GM18909 (cell line): ENCODE measurements around the gene AGBL4.

Experiments
- ATAC-seq: cut with Tn5 transposase; IDR thresholded peaks from one replicate; pipeline ENCODE4 v1.9.1; 2021; ENCODE audit warnings: mild to moderate bottlenecking; ENCODE audit not compliant: unreplicated experiment, poor library complexity

AGBL4 gene

GRCh38 chr1:48591181-48591580, 1432.6 kb downstream of the AGBL4 start:
- no peak for ATAC-seq

DNA sequence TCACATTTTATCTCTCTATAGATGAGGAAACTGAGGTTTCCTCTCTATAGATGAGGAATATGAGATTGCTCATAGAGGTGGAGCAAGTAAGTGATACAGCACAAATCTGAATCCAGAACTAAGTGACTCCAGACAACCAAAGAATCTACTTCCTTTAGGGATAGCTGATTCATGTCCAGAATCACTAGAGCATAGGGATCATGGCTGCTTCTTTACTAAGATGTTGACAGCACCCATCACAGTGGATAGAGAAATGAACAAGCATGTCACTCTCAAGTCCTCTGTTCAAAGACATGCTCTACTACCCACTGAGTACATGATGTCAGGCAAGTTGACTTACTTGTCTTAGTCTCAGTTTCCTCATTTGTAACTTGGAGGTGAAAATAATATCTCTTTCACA, 1435.7 kb downstream of the AGBL4 start:
- no peak for ATAC-seq

DNA sequence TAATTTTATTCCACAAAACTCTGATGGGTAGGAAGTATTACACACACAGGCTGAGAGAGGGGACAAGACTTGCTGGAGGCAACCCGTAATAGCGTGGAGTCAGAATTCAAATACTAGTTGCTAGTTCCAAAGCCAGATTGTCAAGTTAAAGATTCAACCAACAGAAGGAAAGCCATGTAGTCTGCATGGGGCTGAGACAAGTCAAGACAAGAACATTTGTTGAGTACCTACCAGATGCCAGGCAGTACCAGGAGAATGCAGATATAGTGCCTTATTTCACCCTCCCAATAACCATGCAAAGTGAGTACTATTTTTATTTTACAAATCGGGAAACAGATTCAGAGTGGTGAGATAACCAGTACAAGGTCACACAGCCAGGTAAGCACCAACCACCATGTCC, 1441.3 kb downstream of the AGBL4 start:
- ATAC-seq: no peak

- ATAC-seq: no peak
Measured at GRCh38 chr1:48581270-48581669, 1442.5 kb downstream of the AGBL4 start.

- no peak for ATAC-seq
Measured at GRCh38 chr1:48576565-48576964, 1447.2 kb downstream of the AGBL4 start.

- ATAC-seq: peak; percentile 84
Measured at GRCh38 chr1:48572646-48573258, 1451.0 kb downstream of the AGBL4 start.

DNA sequence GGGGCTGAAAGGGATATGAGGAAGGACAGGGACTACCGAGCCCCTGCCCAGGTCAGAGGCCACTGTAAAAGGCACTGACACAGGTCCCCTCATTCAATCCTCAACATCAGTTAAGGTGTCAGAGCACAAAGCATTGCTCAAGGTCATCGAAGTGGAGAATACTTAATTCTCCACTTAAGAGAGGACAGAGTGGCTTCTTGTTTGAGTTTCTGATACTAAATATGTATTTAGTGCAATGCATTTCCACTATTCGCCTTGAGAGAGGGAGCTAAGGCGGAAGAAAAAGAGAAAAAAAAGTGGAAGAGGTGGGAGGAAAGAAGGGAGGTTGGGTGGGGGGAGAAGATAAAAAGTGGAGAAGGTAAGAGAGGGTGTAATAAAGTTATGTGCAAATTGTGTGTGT, 1451.6 kb downstream of the AGBL4 start:
- no peak for ATAC-seq

DNA sequence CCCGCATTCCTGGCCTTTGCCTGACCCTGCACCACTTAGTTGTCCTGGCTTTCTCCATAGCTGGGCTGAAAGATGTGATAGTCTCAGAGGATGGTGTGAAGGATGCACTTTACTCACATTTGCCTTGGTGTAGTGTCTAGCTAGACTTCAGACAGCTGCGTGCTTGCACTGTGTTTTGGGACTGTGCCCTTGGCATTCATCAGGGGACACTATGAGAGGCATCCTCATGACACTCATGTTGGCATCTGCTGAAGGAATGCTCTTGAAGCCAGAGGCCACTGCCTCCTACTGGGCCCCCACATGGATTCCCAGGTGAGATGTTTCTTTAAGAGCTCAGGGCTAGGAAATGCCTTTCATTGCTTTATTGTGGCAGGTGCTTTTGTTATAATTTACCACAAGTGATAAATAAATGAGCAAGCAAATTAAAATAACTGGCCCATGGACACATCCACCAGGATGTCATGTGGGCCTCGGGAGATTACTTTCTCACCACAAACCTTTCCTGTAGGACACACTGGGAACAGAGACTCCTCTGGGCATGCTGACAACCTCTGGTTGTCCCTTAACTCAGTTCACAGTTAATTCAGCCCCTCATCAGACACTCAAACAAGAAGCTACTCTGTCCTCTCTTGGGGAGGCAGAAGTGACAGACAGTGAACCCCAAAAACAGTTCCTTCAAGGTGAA, 1452.3 kb downstream of the AGBL4 start:
- ATAC-seq: no peak

DNA sequence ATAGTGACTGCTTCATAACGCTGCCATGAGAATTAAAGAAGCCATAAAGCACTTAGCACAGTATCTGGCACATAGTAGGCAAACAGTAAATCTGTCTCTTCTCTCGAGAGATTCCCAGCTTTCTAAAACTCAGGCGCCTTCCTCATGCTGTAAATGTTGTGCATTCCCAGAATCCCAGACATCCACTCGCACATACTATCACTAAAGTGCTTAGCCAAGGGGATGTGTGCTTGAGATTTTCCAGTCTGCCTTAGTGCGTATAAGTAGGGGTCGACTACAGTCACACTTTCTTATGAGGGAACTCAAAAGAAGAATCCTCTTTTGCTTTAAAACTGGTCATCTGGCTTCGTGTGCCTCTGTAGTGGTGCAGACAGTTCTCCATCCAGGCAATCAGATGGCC, 1453.2 kb downstream of the AGBL4 start:
- no peak for ATAC-seq

- no peak for ATAC-seq
Measured at GRCh38 chr1:48568501-48568900, 1455.3 kb downstream of the AGBL4 start.

DNA sequence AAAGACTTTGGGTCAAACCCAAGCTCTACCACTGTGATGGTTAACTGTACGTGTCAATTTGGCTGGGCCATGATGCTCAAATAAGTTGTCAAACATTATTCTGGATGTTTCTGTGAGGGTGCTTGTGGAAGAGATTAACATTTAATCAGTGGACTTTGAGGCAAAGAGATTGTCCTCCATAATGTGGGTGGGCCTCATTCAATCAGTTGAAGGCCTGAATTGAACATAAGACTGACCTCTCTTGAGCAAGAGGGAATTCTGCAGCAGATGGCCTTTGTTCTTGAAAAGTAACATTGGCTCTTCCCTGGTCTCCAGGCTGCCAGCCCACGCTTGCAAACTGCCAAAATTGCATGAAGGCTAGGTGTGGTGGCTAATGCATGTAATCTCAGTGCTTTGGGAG, 1457.3 kb downstream of the AGBL4 start:
- ATAC-seq: no peak

- ATAC-seq: no peak
Measured at GRCh38 chr1:48563021-48563420, 1460.7 kb downstream of the AGBL4 start.

DNA sequence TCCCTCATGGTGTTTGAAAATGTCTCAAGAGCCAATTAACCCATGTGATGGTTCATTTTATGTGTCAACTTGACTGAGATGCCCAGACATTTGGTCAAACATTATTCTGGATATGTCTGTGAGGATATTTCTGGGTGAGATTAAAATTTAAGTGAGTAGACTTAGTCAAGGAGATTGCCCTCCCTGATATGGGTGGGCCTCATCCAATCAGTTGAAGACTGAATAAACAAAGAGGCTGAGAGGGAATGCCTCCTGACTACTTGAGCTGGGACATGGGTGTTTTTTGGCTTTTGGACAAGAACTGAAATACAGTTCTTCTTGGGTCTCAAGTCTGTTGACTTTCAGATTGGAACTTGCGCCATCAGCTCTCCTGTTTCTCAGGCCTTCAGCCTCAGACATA, 1462.3 kb downstream of the AGBL4 start:
- ATAC-seq: no peak

DNA sequence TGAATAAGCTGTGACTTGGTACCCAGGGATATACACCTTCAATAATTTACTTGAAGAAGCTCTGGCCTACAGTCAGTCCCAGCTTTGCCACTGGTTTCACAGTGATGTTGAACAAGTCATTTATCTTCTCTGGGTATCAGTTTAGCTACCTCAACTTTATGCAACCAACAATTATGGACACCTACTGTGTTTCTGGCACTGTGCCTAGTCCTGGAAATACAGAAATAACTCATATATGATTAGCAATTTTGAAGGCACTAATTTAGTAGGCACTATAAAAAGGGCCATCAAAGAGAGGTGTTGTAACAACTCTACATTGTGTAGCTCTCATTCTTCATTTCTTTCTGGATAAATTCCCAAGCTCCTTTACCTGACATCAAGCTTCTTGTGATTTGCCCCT, 1463.2 kb downstream of the AGBL4 start:
- ATAC-seq: no peak

DNA sequence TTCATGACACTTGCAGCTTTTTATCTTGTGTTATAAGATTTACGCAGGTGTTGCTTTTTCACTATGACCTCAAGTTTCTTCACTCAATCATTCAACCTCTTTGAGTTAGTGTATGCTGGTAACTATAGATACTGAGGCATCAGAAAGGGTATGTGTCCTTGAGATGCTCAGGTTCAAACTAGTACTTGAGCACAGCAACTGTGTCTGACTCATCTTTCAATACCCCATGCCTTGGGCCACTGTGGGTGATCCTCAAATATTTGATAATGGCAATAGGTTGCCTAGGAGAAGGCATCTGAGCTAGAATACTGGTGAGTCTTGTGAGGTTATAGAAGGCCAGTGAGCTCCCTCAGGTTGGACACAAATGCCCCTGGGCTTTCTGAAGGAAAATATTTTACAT, 1463.6 kb downstream of the AGBL4 start:
- ATAC-seq: no peak

DNA sequence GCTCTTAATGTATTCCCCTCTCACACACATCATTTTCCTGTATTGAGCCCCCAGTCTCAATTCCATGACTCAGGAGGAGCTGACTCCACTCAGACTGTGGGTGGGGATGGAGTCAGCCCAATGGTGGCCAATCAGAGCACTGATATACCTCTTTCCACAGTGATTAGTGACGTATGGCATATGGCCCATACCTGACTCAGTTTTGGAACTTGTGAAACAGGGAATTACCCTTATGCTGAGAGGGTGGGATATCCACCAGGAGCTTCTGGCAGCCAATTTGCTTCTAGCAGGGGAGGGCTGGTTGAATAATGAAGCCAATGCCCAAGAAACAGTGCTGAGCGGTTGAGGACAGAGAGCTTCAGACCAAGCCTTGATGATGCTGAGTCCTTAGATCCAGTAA, 1465.4 kb downstream of the AGBL4 start:
- no peak for ATAC-seq

- ATAC-seq: no peak
Measured at GRCh38 chr1:48556186-48556850, 1467.4 kb downstream of the AGBL4 start.

- ATAC-seq: no peak
Measured at GRCh38 chr1:48555271-48555670, 1468.5 kb downstream of the AGBL4 start.

DNA sequence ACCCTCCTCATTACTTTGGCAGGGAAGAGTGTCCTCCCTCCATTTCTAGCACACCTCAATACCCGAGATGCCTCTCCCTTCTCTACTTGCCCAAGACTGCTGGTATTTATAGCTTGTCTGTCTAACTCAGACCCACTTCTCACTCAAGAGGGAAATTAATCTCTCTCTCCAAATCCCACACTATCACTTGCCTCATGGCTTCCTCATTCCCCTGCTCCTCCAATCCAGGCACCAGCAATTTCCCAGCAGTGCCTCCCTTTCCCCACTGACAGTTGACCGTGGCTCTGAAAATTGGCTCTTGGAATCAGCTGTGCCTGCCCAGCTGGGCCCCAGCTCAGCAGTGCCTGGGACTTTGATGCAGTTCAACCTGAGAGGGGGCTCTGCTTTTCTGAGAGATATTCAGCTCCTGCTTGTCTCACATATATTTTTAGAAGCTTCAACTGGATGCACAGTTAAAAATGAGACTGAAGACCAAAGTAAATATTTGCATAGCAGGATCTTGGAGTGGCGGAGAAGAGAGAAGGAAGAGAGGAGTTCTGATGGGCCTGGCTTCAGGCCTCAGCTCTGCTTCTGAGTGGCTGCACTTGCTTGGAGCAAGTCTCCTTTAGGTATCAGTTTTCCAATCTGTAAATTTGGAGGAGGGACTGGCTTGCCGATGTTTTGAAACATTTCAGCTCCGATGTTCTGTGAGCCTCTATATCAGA, 1470.7 kb downstream of the AGBL4 start:
- ATAC-seq: no peak

DNA sequence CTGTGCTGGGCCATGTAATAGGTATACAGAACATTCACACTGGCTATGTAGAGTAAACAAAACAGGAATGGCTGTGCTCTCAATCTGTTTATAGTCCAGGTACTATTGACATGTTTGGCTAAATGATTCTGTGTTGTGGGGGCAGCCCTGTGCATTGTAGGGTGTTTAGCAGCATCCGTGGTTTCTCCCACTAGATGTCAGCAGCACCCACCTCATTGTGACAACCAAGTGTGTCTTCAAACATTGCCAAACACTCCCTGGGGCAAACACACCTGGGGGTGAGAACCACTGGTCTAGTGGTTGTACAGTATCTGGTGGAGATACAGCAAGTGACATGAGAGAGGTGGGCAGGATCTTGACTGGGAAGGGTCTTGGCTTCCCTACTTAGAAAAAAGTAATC, 1471.3 kb downstream of the AGBL4 start:
- ATAC-seq: no peak

DNA sequence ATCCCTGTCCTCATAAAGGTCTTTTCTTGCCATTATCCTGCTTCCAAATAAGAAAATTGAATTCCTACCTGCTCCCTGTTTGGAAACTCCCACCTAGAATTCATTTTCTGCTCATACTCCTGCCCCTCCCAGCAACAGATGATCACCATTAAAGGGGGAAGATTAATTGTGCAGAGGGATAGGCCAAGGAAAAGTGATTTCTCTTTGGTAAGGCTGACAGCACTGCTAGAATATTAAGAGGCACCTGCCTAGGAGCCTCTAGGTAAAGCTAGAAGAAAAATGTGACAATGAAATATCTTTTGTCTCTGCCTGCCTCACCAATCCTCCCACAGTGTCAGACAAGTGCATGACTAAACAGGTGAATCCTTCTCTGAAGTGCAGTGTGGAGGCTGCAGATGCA, 1474.8 kb downstream of the AGBL4 start:
- no peak for ATAC-seq
